HG02571 (cell line): ENCODE measurements around the gene FOXL3.
"Not testable (repeated sequence)": the region's sequence is repeated elsewhere in the genome, so short reads cannot be mapped to it uniquely, and the experiment has no call there.

Experiments
- ATAC-seq: cut with Tn5 transposase; IDR thresholded peaks from one replicate; pipeline ENCODE4 v1.9.1; 2021; ENCODE audit warnings: mild to moderate bottlenecking, moderate library complexity; ENCODE audit not compliant: unreplicated experiment

The FOXL3 gene

GRCh38 chr7:289756-290553, at the start of gene FOXL3:
FOXL3 (plus strand) TSS chr7:290170; CDS start chr7:290170, 0 bp downstream.
- no peak for ATAC-seq

DNA sequence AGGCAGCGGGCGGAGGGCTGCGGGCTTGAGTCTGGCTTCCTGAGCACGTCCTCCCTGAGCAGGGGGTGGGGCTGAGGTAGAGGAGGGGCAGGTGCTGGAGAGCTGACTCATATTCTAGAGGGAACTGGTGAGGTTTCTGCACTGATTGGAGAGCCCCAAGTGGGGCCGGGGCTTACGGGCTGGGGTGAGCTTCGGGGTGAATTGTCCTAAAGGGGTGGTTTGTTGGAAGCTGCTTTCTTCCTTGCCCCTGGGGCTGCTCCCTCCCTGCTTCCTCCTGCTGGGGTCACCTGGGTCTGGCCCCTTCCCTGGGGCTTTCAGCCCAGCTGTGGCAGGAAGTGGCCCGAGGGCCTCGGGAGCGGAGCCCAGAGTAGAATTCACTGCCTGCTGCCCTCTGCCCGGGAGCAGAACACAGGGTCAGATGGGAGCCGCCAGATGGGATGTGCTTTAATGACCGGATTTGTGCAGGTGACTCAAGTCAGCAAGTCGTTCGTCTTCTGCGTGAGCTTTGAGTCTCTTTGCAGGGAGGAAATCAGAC, 49.0 kb upstream of the FOXL3 start:
- ATAC-seq = no peak

DNA sequence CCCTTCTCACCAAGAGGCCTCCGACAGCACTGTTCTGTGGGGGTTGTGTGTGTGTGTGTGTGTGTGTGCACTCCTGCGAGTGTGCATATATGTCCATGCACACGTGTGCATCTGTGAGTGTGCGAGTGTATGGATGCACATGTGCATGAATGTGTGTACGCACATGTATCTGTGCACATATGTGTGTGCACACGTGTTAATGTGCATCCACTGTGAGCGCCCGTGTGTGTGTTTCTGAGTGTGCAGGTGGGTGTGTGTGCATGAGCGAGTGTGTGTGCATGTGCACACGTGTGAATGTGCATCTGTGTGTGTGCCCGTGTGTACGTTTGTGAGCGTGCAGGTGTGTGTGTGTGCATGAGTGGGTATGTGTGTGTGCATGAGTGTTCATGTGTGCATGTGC, 48.5 kb upstream of the FOXL3 start:
- no peak for ATAC-seq

DNA sequence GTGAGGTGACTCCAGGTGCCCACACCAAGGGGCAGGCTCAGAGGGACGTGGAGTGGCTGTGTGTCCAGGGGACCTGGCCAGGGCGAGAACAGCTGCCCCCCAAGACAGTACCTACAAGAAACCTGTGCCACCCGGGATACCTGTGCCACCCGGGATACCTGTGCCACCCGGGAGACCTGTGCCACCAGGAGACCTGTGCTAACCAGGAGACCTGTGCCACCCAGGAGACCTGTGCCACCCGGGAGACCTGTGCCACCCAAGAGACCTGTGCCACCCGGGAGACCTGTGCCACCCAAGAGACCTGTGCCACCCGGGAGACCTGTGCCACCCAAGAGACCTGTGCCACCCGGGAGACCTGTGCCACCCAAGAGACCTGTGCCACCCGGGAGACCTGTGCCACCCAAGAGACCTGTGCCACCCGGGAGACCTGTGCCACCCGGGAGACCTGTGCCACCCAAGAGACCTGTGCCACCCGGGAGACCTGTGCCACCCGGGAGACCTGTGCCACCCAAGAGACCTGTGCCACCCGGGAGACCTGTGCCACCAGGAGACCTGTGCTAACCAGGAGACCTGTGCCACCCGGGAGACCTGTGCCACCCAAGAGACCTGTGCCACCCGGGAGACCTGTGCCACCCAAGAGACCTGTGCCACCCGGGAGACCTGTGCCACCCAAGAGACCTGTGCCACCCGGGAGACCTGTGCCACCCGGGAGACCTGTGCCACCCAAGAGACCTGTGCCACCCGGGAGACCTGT, 47.0 kb upstream of the FOXL3 start:
- not testable (repeated sequence) for ATAC-seq

DNA sequence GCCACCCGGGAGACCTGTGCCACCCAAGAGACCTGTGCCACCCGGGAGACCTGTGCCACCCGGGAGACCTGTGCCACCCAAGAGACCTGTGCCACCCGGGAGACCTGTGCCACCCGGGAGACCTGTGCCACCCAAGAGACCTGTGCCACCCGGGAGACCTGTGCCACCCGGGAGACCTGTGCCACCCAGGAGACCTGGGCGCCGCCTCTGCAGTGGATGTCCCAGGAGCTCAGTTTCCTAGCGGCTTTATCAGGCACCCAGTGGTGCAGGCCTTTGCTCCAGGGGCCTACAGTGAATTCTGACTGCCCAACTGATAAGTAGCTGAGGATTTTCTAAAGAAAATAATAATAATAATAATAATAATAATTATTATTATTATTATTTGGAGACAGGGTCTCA, 46.4 kb upstream of the FOXL3 start:
- not testable (repeated sequence) for ATAC-seq

GRCh38 chr7:244974-245373, 45.0 kb upstream of the FOXL3 start:
- ATAC-seq = no peak

GRCh38 chr7:245574-246295, 44.2 kb upstream of the FOXL3 start:
- ATAC-seq = no peak

GRCh38 chr7:246451-246850, 43.5 kb upstream of the FOXL3 start:
- ATAC-seq = no peak

- ATAC-seq = no peak
Measured at GRCh38 chr7:247181-247580, 42.8 kb upstream of the FOXL3 start.

DNA sequence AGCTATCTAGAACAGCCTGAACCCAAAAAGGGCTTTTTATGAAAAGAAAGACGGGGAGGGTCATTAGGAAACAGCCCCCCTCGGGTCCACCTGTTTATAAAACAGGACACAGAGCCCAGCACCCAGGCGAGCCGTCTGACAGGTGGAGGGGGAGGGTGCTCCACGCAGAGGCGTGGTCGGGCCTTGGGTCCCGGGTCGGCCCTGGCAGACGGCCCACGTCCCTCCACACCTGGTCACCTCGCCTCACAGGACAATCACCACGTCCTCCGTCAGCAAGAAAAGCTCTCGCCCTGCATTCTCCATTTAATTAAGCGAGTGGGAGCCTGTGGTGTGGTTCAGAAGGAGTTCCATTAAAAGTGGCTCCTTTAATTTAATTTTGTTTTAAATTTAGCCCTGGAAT, 42.3 kb upstream of the FOXL3 start:
- no peak for ATAC-seq

GRCh38 chr7:248732-249435, 41.1 kb upstream of the FOXL3 start:
- ATAC-seq = no peak

DNA sequence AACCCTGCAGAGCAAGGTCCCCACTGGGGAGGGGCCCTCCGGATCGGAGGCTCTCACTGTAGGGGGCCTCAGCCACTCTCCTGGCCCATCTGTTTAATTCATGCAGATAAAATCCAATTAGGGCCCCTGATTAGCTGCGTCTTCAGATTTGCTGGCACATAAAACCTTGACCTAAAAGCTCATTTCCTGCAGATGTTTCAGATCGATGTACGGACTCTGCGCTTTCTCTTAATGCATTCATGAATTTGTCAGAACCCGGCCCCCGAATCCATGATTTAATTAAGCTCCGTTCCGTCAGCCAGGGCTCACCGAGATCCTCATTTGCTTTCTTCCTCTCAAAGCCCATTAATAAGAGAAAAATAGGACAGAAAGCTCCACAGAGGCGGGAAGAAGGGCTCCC, 40.0 kb upstream of the FOXL3 start:
- ATAC-seq = no peak

GRCh38 chr7:250523-250922, 39.4 kb upstream of the FOXL3 start:
- no peak for ATAC-seq

DNA sequence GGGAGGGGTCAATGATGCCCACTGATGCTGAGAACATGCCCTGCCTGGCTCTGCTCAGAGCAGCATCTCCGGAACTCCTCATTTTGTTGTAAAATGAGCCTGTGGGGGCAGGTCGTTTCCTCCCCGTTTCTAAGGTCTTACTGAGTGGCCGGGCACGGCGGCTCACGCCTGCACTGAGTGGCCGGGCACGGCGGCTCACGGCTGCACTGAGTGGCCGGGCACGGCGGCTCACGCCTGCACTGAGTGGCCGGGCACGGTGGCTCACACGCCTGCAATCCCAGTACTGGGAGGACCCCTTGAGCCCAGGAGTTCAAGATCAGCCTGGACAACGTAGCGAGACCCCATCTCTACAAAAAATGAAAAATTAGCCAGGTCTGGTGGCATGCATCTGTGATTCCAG, 39.0 kb upstream of the FOXL3 start:
- ATAC-seq = no peak

DNA sequence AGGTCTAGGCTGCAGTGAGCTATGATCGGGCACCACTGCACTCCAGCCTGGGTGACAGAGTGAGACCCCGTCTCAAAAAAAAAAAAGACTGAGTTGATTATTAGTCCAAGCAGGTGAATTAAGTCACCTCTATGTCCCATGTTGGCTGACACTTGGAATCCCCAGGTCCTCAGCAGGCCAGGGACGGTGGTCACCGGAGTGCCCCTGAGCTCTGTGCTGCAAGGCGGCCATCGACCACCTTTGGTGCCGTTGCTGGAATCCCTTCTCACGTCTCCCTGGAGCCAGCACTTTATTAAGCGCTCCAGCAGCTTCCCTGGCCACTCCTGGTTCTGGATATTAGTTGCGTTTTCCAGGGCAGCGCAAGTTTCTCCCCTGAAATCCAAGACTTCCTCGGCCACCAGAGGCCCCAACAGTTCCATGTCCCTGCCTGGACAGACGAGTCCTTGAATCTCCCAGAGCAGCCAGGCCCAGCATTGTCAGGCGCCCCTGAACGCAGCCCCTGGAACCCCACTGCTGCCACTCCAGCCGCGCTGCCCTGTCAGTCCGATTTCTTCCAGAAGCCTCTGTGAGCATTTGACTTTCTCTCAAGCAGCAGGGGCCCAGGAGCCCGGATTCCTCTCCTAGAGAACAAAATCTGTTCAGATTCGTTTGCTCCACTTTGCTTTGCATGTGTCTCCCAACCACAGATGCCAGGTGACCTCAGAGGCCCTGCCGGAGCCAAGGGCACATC, 38.4 kb upstream of the FOXL3 start:
- ATAC-seq = no peak

- ATAC-seq = no peak
Measured at GRCh38 chr7:252216-252965, 37.6 kb upstream of the FOXL3 start.

DNA sequence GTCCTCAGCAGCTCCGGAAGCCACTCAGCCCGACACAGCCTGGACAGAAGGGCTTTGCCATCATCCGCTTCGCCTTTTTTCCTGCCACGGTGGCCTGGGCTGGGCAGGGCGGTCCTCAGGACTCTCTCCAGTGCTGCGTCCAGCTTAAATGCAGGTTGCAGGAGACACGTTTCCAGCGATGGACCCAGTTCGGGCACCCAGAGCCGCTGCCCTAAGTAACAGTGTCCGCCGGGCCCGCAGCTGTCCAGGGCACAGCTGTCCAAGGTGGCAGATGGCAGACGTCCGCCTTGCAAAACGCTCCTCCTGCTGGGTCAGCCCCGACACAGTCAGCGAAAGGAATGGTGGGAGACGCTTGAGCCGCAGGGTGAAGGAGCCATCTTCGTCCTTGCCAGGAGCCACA, 37.0 kb upstream of the FOXL3 start:
- ATAC-seq = no peak

GRCh38 chr7:253581-254336, 36.2 kb upstream of the FOXL3 start:
- no peak for ATAC-seq
